Measurements from ENCODE around the gene CREB3L2.
A peak's percentile ranks its signal among the peaks of the same experiment; 100 is the strongest.
"Not testable (repeated sequence)": the region's sequence is repeated elsewhere in the genome, so short reads cannot be mapped to it uniquely, and the experiment has no call there.

The CREB3L2 gene

GRCh38 chr7:138014201-138014600 is 12.3 kb upstream of the CREB3L2 start:
- not testable (repeated sequence) for DNase-seq (ENCODE audit: low spot score)

GRCh38 chr7:138009350-138009653 is 7.4 kb upstream of the CREB3L2 start:
- no peak for DNase-seq (ENCODE audit: low spot score)

GRCh38 chr7:138008588-138009349 is 6.9 kb upstream of the CREB3L2 start:
- DNase-seq (ENCODE audit: low spot score): peak; percentile 54

- DNase-seq (ENCODE audit: low spot score): no peak
Observed at GRCh38 chr7:138008019-138008587, 6.2 kb upstream of the CREB3L2 start.

GRCh38 chr7:138006106-138006505 is 4.2 kb upstream of the CREB3L2 start:
- DNase-seq (ENCODE audit: low spot score): no peak

GRCh38 chr7:138004936-138005335 is 3.0 kb upstream of the CREB3L2 start:
- no peak for DNase-seq (ENCODE audit: low spot score)

GRCh38 chr7:138004046-138004445 is 2.2 kb upstream of the CREB3L2 start:
- DNase-seq (ENCODE audit: low spot score): no peak

GRCh38 chr7:138002828-138003189 is 923 bp upstream of the CREB3L2 start:
- DNase-seq (ENCODE audit: low spot score): no peak

- peak; percentile 96 for DNase-seq (ENCODE audit: low spot score)
Observed at GRCh38 chr7:138002096-138002827, 376 bp upstream of the CREB3L2 start.

- DNase-seq (ENCODE audit: low spot score): no peak
Observed at GRCh38 chr7:138000081-138000701, 1.7 kb downstream of the CREB3L2 start.

GRCh38 chr7:137999496-138000080 is 2.3 kb downstream of the CREB3L2 start:
- DNase-seq (ENCODE audit: low spot score): no peak

GRCh38 chr7:137998250-137998649 is 3.6 kb downstream of the CREB3L2 start:
- DNase-seq (ENCODE audit: low spot score): no peak

GRCh38 chr7:137996871-137997270 is 5.0 kb downstream of the CREB3L2 start:
- DNase-seq (ENCODE audit: low spot score): no peak

- no peak for DNase-seq (ENCODE audit: low spot score)
Observed at GRCh38 chr7:137996386-137996851, 5.5 kb downstream of the CREB3L2 start.

GRCh38 chr7:137994216-137994615 is 7.7 kb downstream of the CREB3L2 start:
- no peak for DNase-seq (ENCODE audit: low spot score)

- no peak for DNase-seq (ENCODE audit: low spot score)
Observed at GRCh38 chr7:137993395-137993743, 8.5 kb downstream of the CREB3L2 start.

GRCh38 chr7:137992550-137993394 is 9.1 kb downstream of the CREB3L2 start:
- no peak for DNase-seq (ENCODE audit: low spot score)

GRCh38 chr7:137992104-137992549 is 9.8 kb downstream of the CREB3L2 start:
- DNase-seq (ENCODE audit: low spot score): no peak

GRCh38 chr7:137990251-137990941 is 11.5 kb downstream of the CREB3L2 start:
- no peak for DNase-seq (ENCODE audit: low spot score)

GRCh38 chr7:137989590-137989989 is 12.3 kb downstream of the CREB3L2 start:
- no peak for DNase-seq (ENCODE audit: low spot score)

GRCh38 chr7:137989094-137989493 is 12.8 kb downstream of the CREB3L2 start:
- no peak for DNase-seq (ENCODE audit: low spot score)

All from D341Med (cell line).